GM12801 (cell line): ENCODE results near the gene CCNK.

Experiments used
- CTCF ChIP-seq: IDR thresholded peaks from one replicate; pipeline ENCODE4 v1.5.1; 2011; ENCODE audit warnings: control low read depth; ENCODE audit not compliant: insufficient read length; ENCODE audit errors: extremely low read depth

The CCNK gene

GRCh38 chr14:99513946-99514551 is 32.8 kb downstream of the CCNK start:
- no peak for TF ChIP-seq CTCF

GRCh38 chr14:99514552-99515300 is 33.5 kb downstream of the CCNK start:
- no peak for TF ChIP-seq CTCF

GRCh38 chr14:99515301-99516155 is 34.3 kb downstream of the CCNK start:
- TF ChIP-seq CTCF, result no peak

- no peak for TF ChIP-seq CTCF
These were observed 35.1 kb downstream of the CCNK start for GRCh38 chr14:99516156-99516870.

GRCh38 chr14:99516871-99517642 is 35.8 kb downstream of the CCNK start:
- no peak for TF ChIP-seq CTCF

- no peak for TF ChIP-seq CTCF
These were observed 36.6 kb downstream of the CCNK start for GRCh38 chr14:99517643-99518381.
